ENCODE results near the gene VSTM4.

Gene VSTM4

DNA sequence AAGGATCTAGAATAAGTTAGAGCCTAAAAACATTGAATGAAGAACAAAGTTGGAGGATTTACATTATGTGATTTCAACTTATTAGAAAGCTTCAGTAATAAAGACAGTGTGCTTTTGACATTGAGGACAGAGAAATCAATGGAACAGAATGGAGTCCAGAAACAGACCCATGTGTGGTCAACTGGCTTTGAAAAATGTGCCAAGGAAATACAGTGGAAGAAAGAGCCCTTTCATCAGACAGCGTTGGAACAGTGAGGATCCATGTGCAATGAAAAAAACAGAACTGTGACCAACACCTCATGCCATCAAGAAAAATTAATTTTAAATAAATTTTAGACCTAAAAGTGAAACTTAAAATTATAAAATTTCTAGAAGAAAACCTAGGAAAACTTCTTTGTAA lies 125.1 kb downstream of the VSTM4 start:
- TF ChIP-seq, protein P1, sequence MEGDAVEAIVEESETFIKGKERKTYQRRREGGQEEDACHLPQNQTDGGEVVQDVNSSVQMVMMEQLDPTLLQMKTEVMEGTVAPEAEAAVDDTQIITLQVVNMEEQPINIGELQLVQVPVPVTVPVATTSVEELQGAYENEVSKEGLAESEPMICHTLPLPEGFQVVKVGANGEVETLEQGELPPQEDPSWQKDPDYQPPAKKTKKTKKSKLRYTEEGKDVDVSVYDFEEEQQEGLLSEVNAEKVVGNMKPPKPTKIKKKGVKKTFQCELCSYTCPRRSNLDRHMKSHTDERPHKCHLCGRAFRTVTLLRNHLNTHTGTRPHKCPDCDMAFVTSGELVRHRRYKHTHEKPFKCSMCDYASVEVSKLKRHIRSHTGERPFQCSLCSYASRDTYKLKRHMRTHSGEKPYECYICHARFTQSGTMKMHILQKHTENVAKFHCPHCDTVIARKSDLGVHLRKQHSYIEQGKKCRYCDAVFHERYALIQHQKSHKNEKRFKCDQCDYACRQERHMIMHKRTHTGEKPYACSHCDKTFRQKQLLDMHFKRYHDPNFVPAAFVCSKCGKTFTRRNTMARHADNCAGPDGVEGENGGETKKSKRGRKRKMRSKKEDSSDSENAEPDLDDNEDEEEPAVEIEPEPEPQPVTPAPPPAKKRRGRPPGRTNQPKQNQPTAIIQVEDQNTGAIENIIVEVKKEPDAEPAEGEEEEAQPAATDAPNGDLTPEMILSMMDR (IDR thresholded peaks at IDR 0.05; ENCODE audit: insufficient read depth, low read depth, low read length, missing control alignments) = no peak

DNA sequence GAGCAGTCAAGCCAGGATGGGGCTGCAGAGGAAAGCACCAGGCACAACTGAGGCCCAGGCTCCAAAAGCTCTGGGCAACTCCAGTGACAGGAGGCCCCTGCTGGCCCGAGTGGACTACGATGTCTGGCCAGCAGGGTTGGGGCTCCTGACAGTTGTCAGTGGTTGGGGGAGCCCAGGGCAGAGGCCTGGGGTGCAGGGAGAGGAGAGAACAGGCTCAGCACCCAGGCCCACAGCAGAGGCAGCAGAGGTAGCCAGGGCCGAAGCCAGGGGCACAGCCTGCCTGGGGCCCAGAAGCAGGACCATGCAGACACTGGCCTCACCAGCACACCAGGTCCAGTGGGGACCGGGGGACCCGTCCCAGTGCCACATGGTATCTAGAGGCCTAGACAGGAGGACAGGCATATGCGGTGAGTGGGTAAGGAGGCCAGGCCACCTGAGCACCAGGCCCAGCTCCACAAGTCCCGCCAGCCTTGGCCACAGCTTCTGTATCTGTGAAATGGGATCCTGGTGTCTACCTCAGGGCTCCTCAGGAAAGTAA lies 129.6 kb downstream of the VSTM4 start:
- DNase-seq (ENCODE audit: low read depth) = no peak
- H3K4me3 ChIP-seq (ENCODE audit: low read length) = no peak overlapping the region
- TF ChIP-seq, protein P1 (IDR thresholded peaks at IDR 0.05; ENCODE audit: insufficient read depth, low read depth, low read length, missing control alignments) = no peak

More for the DNA sequence above, 125.1 kb downstream of the VSTM4 start:
- no peak for DNase-seq (ENCODE audit: low read depth)
- H3K4me3 ChIP-seq (ENCODE audit: low read length) = no peak overlapping the region

DNA sequence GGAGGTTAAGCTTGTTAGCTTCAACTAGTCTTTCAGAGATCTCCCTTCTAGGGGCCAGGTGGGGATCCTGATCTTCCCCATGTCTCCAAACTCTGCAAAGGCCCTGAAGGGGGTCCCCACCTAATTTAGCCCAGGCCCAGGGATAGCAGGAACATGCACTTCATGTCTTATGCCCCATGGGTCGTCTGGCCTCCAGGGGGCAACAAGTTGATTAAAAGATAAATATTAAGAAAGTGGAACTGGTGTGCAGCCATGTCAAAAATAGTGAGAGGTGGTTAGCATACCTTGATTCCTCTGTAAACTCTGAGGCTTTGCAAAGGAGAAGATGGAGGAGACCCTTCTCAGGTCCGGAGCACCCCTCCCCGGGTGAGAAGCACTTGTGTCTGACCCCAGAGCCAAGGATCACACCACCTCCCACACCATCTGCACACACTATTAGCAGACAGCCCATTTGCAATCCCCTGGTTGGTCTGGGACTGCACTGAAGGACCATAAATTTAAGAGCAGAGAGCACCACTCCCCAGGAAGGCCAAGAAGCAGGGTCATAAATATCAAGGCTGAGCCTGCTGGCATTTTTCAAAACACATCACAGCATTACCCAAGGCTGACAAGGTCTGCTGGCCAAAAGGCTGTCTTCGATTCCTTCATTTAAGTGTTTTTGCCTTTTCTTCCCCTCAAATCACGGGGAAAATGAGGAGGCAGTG lies 131.5 kb downstream of the VSTM4 start:
- DNase-seq (ENCODE audit: low read depth) = no peak
- no peak overlapping the region for H3K4me3 ChIP-seq (ENCODE audit: low read length)
- TF ChIP-seq, protein P1 (IDR thresholded peaks at IDR 0.05; ENCODE audit: insufficient read depth, low read depth, low read length, missing control alignments) = no peak

DNA sequence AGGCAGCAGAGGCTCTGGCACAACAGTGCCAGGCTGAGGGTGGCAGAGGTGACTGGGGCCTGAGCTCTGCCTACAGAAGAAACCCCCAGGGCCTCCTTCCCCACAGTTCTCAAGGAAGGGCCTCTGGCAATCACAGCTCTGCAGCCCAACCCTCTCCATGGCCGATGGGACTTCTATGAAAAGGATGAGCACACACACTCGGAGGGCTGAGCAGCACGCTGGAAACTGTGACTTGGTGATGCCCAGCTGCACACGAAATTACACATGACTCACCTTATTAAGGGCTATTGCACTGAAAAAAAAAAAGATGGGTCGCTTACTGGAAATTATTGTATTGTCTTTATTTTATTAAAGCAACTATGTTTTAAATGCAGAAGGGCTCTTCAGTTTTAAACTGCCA lies 132.7 kb downstream of the VSTM4 start:
- no peak for DNase-seq (ENCODE audit: low read depth)
- TF ChIP-seq, protein P1 (IDR thresholded peaks at IDR 0.05; ENCODE audit: insufficient read depth, low read depth, low read length, missing control alignments) = no peak
- no peak overlapping the region for H3K4me3 ChIP-seq (ENCODE audit: low read length)

DNA sequence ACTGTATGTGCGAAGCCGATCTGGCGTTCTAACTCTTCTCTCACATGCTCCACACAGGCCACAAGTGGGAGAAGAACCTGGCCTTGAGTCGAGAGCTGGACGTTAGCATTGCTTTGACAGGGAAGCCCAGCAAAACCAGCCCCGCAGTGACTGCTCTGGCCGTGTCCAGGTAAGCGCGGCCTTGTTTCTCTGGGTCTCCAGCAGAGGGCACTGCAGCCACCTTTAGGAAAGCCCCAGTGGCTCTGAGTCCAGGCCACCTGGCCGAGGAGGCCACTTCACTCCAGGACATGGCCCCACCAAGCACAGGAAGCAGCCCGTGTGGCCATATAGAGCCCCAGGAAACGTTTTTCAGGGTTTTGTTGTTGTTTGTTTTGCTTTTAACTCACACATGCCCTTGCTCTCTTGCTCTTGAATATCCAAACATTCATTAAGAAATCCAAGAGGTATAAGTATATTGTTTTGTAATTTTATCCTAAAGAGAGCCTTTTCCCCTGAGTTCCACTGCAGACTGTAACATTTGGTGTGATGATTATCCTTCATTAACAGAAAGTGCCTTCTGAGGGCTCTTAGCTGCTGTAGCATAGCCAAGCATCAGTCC lies 133.9 kb downstream of the VSTM4 start:
- DNase-seq (ENCODE audit: low read depth) = peak; percentile 28
- TF ChIP-seq, protein P1 (IDR thresholded peaks at IDR 0.05; ENCODE audit: insufficient read depth, low read depth, low read length, missing control alignments) = peak; percentile 67
- no peak overlapping the region for H3K4me3 ChIP-seq (ENCODE audit: low read length)

DNA sequence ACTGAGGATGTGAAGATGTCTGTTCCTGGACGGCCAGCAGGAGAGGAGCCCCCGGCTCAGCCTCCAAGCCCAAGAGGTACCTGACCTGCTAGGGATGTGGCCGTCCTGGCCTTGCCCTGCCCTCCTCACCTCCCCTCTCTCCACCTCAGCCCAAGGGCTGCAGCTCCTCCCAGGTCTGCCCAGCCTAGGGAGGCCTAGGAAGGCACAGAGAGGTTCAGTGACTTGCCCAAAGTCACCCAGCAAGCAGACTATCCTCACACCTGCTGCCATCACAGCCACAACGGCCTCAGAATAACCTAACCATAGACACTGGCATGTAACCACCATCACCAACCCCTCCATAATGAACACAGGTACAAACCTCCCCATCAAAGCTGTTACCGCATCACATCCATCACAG lies 137.0 kb downstream of the VSTM4 start:
- no peak for DNase-seq (ENCODE audit: low read depth)
- H3K4me3 ChIP-seq (ENCODE audit: low read length) = no peak overlapping the region
- TF ChIP-seq, protein P1 (IDR thresholded peaks at IDR 0.05; ENCODE audit: insufficient read depth, low read depth, low read length, missing control alignments) = no peak
